HG03025 (cell line): ENCODE data around the gene UBASH3A.
"Not testable (repeated sequence)": the region's sequence is repeated elsewhere in the genome, so short reads cannot be mapped to it uniquely, and the experiment has no call there.

Source experiments
- ATAC-seq: cut with Tn5 transposase; IDR thresholded peaks from one replicate; pipeline ENCODE4 v1.9.1; 2021; ENCODE audit warnings: mild to moderate bottlenecking, moderate library complexity; ENCODE audit not compliant: unreplicated experiment, low FRiP score

Gene UBASH3A

DNA sequence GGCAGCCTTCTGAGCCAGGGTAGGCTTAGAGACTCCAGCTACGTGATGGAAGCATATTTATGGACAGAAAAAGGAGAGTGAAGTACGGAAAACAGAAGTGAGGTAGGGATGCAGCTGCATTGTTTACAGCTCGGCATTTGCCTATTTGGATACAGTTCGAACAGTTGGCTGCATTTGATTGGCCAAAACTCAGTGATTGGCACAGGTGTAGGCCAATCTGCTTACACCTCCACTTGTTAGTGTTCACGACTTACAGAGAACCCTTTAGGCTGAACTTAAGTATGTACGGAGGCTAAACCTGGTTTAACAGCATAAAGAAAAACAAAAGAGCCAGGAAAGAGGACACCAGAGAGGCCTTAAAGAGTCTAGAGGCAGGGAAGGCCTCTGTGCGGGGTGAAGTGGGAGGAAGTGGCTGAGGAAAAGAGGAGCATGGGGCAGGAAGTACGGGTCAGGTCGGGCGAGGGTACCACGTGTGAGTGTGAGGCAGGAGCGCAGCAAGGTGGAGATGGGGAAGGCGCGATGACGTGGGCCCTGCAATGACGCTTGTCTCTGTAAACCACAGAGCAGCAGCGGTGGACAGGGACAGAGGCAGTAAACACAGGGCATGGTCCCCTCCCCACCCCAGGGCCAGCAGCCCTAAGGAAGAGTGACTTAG lies 60.3 kb downstream of the UBASH3A start:
- ATAC-seq, result no peak

DNA sequence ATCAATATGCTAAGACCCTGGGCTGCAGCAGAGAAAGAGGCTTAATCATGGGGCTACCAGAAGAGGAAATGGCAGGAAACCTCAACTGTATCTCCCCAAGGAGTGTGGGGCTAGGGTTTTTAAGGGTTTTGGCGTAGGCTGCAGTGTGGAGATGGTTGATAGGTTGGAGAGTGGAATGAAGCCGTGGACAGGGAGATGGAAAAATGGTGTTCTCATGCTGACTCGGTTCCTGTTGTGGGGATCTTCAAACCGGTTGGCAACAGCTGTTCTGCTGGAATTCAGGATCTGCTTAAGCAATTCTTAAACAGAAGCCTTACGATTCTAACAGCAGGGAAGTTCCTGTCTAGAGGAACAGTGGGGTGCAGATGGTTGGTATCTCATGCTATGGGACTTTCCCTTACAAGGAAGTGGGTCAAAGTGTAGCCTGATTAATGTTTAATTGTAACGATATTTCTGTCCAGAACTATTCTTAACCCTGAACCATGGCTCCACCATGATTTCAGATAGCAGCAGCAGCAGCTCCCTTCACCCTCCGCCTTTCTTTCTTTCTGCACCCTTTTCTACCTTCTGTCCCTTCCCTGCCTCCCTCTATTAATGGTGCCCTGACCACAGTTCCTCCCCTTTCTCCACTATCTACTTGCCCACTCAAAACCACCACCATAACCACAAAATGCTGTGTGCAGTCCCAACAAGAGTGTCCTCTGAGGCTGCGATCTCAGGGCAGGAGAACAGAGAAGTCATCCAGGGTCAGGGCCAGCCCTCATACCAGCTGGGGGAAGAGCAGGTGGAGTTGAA lies 61.5 kb downstream of the UBASH3A start:
- ATAC-seq, result no peak

DNA sequence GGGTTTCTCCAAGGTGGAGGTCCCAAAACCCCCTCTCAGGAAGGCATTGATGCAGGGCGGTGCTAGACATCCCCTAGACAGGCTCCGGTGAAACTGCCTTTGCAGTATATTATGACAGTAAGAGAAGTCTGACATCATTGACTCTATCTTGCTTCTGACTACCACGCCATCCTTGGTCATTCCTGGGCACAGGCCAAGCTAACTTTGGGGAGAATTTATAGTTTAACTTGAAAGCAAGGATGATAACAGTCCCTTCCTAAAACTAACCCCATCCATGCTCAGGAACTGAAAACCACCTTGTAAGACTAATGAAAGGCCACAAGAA lies 62.1 kb downstream of the UBASH3A start:
- ATAC-seq, result no peak

DNA sequence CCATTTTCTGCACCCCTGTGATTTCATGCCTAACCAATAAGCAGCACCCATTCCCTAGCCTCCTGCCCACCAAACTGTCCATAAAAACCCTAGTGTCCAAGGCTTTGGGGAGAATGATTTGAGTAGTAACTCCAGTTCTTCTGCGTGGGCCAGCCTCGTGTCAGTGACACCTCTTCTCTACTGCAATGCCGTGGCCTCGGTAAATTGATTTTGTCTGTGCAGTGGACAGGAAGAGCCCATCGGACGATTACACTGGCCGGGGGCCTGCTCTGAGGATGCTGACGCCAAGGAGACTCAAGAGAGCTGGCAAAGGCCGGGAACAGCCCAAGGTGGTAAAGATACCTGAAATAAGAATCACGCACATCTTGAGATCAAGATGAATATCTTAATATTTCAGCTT lies 63.0 kb downstream of the UBASH3A start:
- ATAC-seq, result no peak

DNA sequence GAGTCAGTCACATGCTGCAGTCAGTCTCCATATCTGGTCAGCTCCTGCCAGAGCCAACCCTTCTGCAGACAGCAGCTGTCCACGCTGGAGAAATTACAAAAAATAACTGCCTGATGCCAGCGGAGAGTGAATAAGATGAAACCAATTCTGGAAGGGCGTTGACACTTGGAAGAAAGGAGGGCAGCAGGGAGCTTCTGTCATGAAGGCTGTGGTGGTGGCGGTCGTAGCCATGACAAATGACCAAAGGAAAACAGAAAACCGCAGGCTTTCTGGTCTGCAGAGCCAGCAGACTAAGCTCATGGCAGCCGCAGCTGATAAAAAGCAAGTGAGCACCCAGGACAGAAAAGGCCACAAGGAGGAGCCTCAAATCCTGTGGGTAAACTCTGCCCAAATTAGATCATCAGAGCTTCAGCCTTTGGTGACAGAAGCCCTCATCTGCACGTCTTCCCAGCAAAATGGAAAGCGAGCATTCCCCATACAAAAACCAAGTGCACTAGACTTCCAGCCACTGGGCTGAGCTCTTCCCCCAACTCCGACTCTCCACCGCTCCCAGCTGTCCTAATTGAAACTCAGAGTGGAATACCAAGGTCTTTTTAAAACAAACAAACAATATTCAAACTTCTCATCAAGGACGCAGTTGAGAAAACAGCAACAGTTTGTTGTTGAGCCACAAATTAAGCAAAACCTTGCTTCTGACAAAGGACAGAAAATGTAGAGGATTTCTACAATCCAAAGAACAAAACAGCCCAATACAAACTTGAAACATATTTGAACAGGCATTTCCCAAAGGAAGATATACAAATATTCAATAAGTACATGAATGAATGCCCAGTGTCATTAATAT lies 63.7 kb downstream of the UBASH3A start:
- no peak for ATAC-seq

DNA sequence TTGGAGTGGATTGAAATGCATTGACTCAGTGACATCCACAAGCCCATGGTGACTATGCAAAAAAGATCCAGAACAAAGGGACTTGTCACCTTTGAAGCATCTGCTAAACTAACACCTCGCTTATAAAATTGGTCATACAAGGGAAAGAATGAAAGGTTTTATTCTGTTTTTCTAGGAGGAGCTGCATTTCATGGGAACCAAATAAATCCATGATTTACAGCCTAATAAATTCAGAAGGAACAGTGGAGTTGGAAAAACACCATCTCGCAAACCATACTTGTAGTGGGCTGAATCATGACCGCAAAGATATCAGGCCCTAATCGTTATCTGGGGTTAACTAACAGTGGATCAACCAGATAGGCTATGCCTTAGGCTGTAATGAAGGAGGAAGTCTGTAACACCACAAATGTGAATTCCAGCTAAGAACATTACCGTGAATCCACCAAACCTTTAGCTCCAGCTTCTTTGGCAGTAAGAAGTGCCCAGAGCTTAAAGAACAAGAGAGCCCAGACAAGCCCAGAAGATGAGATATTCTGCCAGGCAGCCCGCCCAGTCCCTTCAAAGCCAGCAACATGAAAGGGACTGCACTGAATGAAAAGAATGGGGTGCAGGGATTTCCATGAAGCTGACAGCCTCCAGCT lies 64.9 kb downstream of the UBASH3A start:
- no peak for ATAC-seq

DNA sequence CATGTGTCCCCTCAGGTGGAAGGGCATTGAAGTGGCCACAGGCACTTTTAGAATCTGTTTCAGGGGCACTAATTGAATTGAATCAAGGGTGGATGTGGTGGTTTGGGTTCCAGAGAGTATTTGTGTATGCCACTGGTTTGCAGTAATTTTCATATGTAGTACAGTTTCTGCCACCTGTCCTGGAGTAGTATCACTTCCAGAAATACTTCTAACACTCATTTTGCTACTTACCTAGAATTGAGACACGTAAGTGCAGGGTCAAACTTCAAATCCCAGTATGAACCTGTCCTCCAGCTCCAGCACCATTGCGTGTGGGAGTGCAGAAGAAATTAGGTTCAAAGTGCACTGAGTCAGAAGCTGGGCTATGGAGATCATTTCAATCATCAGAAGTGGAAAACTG lies 65.6 kb downstream of the UBASH3A start:
- peak; percentile 45 for ATAC-seq

DNA sequence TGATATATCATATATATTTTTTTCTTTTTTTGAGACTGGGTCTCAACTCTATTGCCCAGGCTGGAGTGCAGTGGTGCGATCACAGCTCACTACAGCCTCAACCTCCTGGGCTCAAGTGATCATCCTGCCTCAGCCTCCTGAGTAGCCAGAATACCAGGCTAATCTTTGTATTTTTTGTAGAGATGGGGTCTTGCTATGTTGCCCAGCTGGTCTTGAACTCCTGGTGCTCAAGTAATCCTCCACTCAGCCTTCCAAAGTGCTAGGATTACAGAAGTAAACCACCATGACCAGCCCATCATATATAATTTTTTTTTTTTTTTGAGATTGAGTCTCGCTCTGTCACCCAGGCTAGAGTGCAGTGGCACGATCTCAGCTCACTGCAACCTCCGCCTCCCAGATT lies 66.0 kb downstream of the UBASH3A start:
- ATAC-seq, result not testable (repeated sequence)

DNA sequence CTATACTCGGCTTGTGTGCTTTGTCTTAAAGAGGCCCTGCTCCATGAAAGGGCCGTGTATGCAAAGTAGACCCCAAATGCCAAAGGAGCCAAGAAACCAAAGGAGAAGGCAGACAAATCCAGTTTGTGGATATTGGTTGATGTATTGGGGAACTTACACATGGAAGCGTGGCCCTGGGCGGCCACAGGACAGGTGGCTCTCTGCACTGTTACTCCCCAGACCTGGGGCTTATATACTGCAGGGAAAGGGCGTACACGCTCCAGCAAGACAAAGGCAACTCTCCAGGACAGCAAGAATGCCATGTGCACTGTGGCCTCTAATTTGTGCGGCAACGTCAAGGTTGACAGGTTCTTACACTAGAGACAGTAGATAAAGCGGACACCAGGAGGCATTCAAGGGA lies 67.5 kb downstream of the UBASH3A start:
- ATAC-seq, result no peak

DNA sequence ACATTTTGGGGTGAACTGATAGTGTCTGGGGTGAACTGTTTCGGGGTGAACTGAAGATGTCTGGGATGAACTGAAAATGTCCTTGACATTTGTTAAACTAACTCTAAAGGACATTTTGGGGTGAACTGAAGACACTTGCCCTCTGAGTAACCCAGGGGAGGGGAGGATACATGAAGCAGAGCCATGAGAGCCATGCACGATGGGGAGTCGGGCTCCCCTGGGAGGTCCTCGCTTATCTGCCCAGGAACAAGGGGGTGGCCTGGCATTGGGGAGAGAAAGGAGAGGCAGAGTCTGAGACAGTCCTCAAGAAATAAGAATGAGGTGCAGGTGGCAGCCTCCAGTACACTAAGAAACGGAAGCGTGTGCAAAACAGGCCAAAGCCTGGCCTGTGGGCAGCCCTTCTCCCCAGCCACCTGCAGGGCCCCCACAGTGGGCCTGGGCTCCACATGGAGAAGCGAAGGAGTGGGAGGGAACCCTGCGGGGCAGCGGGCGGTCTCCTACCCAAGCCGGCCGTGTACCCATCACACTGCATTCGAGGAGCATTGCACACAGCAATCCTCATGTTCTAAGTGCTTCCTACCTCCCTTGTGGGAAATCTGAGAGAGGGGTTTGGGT lies 68.1 kb downstream of the UBASH3A start:
- no peak for ATAC-seq

DNA sequence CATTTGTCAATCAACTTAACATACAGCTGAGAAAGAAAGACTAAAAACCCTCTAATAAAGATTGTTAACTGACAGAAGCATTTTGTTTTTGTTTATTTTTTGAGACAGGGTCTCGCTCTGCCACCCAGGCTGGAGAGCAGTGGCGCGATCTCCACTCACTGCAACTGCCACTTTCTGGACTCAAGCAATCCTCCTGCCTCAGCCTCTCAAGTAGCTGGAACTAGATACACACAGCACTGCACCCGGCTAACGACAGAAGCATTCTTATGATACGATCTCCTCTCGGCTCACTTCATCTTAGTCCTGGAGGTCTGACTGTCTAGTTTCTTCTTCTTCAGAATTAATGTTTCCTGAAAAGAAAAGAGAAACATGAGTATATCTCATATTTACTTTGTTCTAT lies 68.8 kb downstream of the UBASH3A start:
- ATAC-seq, result no peak

DNA sequence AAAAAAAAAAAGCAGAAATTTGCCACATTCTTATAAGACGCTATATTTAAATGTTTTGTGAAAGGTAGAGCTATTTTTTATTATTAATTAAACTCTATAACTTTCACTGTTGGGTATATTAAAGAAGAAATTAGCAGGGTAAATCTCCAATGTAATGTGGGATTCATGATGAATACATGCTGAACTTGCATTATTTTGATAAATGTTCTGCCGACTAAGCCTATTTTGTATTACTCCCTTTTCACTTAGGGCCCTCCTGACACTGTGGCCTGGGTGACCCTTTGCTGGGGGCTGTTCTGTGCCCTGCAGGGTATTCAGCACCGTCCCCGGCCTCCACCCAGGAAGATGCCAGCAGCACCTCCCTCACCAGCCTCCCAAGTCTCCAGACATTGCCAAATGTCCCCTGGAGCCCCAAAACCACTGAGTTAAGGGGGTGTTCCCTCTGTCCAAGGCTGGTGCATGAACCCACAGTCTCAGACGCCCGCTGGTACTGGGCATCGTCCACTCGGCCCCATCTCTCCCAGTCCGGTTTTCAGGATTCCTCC lies 69.9 kb downstream of the UBASH3A start:
- ATAC-seq, result no peak

DNA sequence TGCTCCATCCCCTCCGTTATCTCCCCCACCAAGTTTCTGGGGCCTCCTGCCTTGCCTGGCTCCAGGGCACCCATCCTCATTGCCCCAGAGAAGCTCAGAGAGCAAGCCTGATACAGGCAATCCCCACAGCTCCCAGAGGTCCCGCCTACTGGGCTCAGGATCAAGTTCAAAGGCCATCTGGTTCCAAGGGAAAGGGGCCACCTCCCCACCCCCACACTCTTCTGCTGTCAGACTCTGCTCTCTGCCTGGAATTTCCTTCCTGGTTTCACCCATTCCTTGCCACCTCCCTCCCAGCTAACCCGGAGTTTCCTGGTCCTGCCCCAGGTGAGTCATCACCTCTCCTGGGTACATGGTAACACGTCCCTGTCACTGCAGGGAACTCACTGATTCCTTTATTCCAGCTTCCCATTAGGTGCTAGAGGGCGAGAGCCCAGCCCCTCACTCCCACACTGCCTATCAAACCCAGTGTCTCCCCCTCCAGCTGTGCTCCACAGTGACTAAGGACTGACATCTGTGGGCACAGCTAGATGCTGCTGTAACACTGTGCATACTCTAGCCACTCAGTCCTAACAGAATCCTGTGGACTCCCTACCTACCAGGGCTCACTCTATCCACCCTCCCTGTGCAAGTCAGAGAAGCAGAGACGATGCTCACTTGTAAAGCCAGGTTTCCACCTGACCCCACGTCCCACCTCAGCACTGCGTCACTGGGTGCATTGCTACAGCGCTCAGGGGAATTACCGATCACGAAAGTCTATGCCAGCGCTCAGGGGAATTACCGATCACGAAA lies 70.5 kb downstream of the UBASH3A start:
- ATAC-seq, result no peak

DNA sequence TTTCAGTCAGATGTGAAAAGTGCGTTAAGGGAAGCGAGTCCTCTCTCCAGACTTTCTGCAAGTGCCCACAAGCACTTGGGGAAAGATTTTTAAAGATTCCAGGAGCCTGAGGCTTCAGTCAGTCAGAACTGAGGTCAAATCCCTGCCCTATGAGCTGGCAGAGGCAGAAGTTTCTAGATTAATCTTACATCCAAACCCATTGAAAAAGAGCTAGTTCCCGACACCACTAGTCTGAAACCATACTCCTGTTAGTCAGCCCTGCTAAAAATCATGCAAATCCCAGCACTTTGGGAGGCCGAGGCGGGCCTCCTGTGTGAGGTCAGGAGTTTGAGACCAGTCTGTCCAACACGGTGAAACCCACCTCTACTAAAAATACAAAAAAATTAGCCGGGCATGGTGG lies 71.3 kb downstream of the UBASH3A start:
- no peak for ATAC-seq

DNA sequence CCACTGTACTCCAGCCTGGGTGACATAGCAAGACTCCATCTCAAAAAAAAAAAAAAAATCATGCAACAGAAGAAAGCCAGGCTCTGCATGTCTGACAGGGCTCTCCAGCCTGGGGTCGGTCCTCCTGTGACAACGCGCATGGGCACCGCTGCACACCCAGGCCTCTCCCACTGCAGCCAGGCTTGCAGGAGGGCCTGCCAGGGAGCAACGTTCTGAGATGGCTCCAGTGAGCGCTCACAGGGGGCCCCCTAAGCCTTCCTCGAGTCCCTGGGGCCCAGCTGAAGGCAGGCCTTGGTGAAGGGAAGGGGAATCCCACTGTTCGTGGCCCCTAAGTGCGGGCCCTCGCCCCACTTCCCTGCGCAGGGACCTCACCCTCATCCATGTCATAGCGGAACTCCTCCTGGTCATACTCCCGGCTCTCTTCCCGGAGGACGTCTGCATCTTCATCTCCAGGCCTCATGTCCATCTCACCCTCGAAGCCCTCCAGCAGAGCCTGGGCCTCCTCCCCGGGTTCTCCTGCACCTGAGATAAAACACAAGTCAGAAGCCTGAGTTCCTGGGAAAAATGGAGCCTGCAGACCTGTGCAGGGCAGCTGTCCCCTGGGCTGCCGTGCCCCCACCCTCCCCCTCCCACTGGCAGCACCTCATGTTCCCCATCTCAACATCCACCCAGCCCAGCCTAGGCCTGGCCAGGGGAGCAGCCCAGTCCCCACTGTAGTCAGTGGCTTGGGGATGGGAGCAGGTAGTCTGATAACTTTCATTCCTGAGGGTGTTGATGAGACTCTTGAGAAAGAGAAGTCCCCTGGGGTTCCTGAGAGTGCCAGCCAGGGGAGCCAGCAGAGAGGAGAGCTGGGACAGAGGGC lies 72.1 kb downstream of the UBASH3A start:
- no peak for ATAC-seq

DNA sequence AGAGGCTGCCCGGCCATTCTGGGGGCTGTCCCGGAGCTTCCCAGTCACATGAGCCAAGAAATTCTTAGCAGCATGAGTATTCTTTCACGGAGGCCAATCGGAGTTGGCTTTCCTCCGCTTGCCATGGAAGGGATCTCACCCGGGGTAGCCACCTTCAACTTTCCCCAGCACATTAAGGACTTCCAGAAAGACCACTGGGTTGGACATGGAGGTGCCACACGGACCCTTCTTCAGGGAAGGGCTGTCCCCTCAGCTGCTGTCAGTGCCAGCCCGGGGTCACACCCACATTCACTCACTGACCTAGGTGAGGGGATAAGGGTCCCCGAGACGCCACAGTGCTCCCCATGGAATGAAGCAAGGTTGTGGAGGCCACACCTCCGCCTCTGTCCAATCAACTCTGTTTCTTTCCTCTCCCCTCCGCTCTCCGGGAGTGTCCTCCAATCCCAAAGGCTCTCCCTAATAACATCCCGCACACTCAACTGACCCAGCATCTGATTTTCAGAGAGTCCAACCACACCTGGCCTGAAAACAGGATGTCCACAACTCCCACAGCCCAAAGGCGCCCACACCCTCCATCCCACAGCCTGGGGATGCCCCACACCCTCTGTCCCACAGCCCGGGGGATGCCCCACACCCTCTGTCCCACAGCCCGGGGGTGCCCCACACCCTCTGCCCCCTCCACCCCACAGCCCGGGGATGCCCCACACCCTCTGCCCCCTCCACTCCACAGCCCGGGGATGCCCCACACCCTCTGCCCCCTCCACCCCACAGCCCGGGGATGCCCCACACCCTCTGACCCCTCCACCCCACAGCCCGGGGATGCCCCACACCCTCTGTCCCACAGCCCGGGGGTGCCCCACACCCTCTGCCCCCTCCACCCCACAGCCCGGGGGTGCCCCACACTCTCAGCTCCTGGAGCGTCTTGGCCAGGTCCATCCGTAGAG lies 73.0 kb downstream of the UBASH3A start:
- no peak for ATAC-seq

DNA sequence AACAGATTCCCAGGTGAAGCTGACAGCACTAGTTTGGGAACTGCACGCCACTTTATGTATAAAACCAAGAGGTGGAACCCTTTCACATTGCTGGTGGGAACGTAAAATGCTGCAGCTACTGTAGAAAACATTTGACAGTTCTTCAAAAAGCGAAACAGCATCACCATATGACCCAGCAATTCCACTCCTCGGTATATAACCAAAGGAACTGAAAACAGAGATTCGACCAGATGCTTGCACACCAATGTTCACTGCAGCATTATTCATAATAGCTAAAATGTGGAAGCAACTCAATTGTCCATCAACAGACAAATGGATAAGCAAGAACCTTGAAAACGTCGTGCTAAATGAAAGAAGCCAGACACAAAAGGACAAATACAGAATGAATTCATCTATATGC lies 74.8 kb downstream of the UBASH3A start:
- ATAC-seq, result no peak

DNA sequence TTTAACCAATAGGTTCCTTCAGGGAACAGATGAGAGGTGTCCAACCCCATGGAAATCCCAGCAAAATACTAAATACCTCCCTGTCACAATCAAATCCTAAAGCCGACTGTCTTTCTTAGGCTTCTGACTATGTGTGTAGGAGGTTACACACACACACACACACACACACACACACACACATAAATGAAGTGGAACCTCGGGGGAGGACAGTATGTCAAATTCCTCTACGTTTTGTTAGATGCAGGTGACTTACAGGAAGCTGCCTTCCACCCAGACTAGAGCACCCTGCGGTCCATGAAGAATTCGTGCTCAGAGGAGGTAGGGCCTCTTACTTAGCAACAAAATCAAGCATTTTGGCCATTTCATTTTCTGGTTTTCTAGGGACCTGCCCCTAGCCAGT lies 75.9 kb downstream of the UBASH3A start:
- ATAC-seq, result no peak
